ENCODE data around the gene BACH2. TPM values are rescaled to one million over a fixed set of nuclear protein-coding genes. Genes with fewer than 3 reads are reported as not detected.
"Not testable (repeated sequence)": the region's sequence is repeated elsewhere in the genome, so short reads cannot be mapped to it uniquely, and the experiment has no call there.

Gene BACH2
- polyA plus RNA-seq, 2 donors, result 0.24 to 0.26 TPM

GRCh38 chr6:90131125-90131524 is 165.5 kb downstream of the BACH2 start:
- Histone ChIP-seq H3K36me3 (ENCODE audit: control insufficient read depth in 2 of 2, insufficient read depth in 2 of 2, low read length in 1 of 2) (no peaks in the 10 kb centered on the region), H3K27me3 (ENCODE audit: control insufficient read depth in 1 of 2, insufficient read depth in 2 of 2, low read length in 2 of 2) (no peaks in the 10 kb centered on the region), H3K4me1 (ENCODE audit: control insufficient read depth in 2 of 2, insufficient read depth in 2 of 2, low read length in 1 of 2) (no peaks in the 10 kb centered on the region), H3K4me3 (ENCODE audit: low read depth in 1 of 2, low read length in 2 of 2) (no peak overlapping the region), H3K9me3 (ENCODE audit: control insufficient read depth in 2 of 2, insufficient read depth in 1 of 2, low read depth in 1 of 2, low read length in 1 of 2) (no peaks in the 10 kb centered on the region), H3K27ac (ENCODE audit: low read depth in 2 of 2, low read length in 1 of 2) (no peak overlapping the region)
- WGBS, 2 donors, result 77 to 82% methylated on average over 1 of the region's 1 CpG

- not testable (repeated sequence) for H3K4me1 ChIP-seq (ENCODE audit: control insufficient read depth in 2 of 2, insufficient read depth in 2 of 2, low read length in 1 of 2); H3K36me3 ChIP-seq (ENCODE audit: control insufficient read depth in 2 of 2, insufficient read depth in 2 of 2, low read length in 1 of 2); H3K27me3 ChIP-seq (ENCODE audit: control insufficient read depth in 1 of 2, insufficient read depth in 2 of 2, low read length in 2 of 2); H3K9me3 ChIP-seq (ENCODE audit: control insufficient read depth in 2 of 2, insufficient read depth in 1 of 2, low read depth in 1 of 2, low read length in 1 of 2); H3K27ac ChIP-seq (ENCODE audit: low read depth in 2 of 2, low read length in 1 of 2); H3K4me3 ChIP-seq (ENCODE audit: low read depth in 1 of 2, low read length in 2 of 2)
- 20 to 82% methylated on average over 1 to 2 of the region's 2 CpGs for WGBS, 2 donors
Measured at GRCh38 chr6:90128687-90129086, 168.0 kb downstream of the BACH2 start.

- Histone ChIP-seq H3K27ac (ENCODE audit: low read depth in 2 of 2, low read length in 1 of 2) (no peak overlapping the region), H3K27me3 (ENCODE audit: control insufficient read depth in 1 of 2, insufficient read depth in 2 of 2, low read length in 2 of 2) (no peaks in the 10 kb centered on the region), H3K36me3 (ENCODE audit: control insufficient read depth in 2 of 2, insufficient read depth in 2 of 2, low read length in 1 of 2) (no peaks in the 10 kb centered on the region), H3K4me3 (ENCODE audit: low read depth in 1 of 2, low read length in 2 of 2) (no peak overlapping the region), H3K9me3 (ENCODE audit: control insufficient read depth in 2 of 2, insufficient read depth in 1 of 2, low read depth in 1 of 2, low read length in 1 of 2) (no peaks in the 10 kb centered on the region), H3K4me1 (ENCODE audit: control insufficient read depth in 2 of 2, insufficient read depth in 2 of 2, low read length in 1 of 2) (no peaks in the 10 kb centered on the region)
- WGBS, 2 donors, result 74 to 90% methylated on average over 7 of the region's 7 CpGs
Measured at GRCh38 chr6:90127595-90127994, 169.0 kb downstream of the BACH2 start.

- no peaks in the 10 kb centered on the region for H3K9me3 ChIP-seq (ENCODE audit: control insufficient read depth in 2 of 2, insufficient read depth in 1 of 2, low read depth in 1 of 2, low read length in 1 of 2)
- 77 to 84% methylated on average over 4 of the region's 4 CpGs for WGBS, 2 donors
Measured at GRCh38 chr6:90126839-90127238, 169.8 kb downstream of the BACH2 start.

GRCh38 chr6:90126181-90126580 is 170.5 kb downstream of the BACH2 start:
- no peaks in the 10 kb centered on the region for H3K9me3 ChIP-seq (ENCODE audit: control insufficient read depth in 2 of 2, insufficient read depth in 1 of 2, low read depth in 1 of 2, low read length in 1 of 2)

More at GRCh38 chr6:90126839-90127238, 169.8 kb downstream of the BACH2 start:
- Histone ChIP-seq H3K36me3 (ENCODE audit: control insufficient read depth in 2 of 2, insufficient read depth in 2 of 2, low read length in 1 of 2) (no peaks in the 10 kb centered on the region), H3K27me3 (ENCODE audit: control insufficient read depth in 1 of 2, insufficient read depth in 2 of 2, low read length in 2 of 2) (no peaks in the 10 kb centered on the region), H3K4me3 (ENCODE audit: low read depth in 1 of 2, low read length in 2 of 2) (no peak overlapping the region), H3K27ac (ENCODE audit: low read depth in 2 of 2, low read length in 1 of 2) (no peak overlapping the region), H3K4me1 (ENCODE audit: control insufficient read depth in 2 of 2, insufficient read depth in 2 of 2, low read length in 1 of 2) (no peaks in the 10 kb centered on the region)

GRCh38 chr6:90124874-90125510 is 171.7 kb downstream of the BACH2 start:
- Histone ChIP-seq H3K4me1 (ENCODE audit: control insufficient read depth in 2 of 2, insufficient read depth in 2 of 2, low read length in 1 of 2) (no peaks in the 10 kb centered on the region), H3K4me3 (ENCODE audit: low read depth in 1 of 2, low read length in 2 of 2) (no peak overlapping the region), H3K27me3 (ENCODE audit: control insufficient read depth in 1 of 2, insufficient read depth in 2 of 2, low read length in 2 of 2) (no peaks in the 10 kb centered on the region), H3K27ac (ENCODE audit: low read depth in 2 of 2, low read length in 1 of 2) (no peak overlapping the region), H3K36me3 (ENCODE audit: control insufficient read depth in 2 of 2, insufficient read depth in 2 of 2, low read length in 1 of 2) (no peaks in the 10 kb centered on the region), H3K9me3 (ENCODE audit: control insufficient read depth in 2 of 2, insufficient read depth in 1 of 2, low read depth in 1 of 2, low read length in 1 of 2) (no peaks in the 10 kb centered on the region)
- 66 to 72% methylated on average over 5 of the region's 5 CpGs for WGBS, 2 donors

More at GRCh38 chr6:90126181-90126580, 170.5 kb downstream of the BACH2 start:
- Histone ChIP-seq H3K4me1 (ENCODE audit: control insufficient read depth in 2 of 2, insufficient read depth in 2 of 2, low read length in 1 of 2) (no peaks in the 10 kb centered on the region), H3K36me3 (ENCODE audit: control insufficient read depth in 2 of 2, insufficient read depth in 2 of 2, low read length in 1 of 2) (no peaks in the 10 kb centered on the region), H3K27ac (ENCODE audit: low read depth in 2 of 2, low read length in 1 of 2) (no peak overlapping the region), H3K4me3 (ENCODE audit: low read depth in 1 of 2, low read length in 2 of 2) (no peak overlapping the region), H3K27me3 (ENCODE audit: control insufficient read depth in 1 of 2, insufficient read depth in 2 of 2, low read length in 2 of 2) (no peaks in the 10 kb centered on the region)
- 49 to 51% methylated on average over 5 of the region's 5 CpGs for WGBS, 2 donors

- Histone ChIP-seq H3K4me3 (ENCODE audit: low read depth in 1 of 2, low read length in 2 of 2) (no peak overlapping the region), H3K4me1 (ENCODE audit: control insufficient read depth in 2 of 2, insufficient read depth in 2 of 2, low read length in 1 of 2) (no peaks in the 10 kb centered on the region), H3K27ac (ENCODE audit: low read depth in 2 of 2, low read length in 1 of 2) (no peak overlapping the region), H3K9me3 (ENCODE audit: control insufficient read depth in 2 of 2, insufficient read depth in 1 of 2, low read depth in 1 of 2, low read length in 1 of 2) (no peaks in the 10 kb centered on the region), H3K36me3 (ENCODE audit: control insufficient read depth in 2 of 2, insufficient read depth in 2 of 2, low read length in 1 of 2) (no peaks in the 10 kb centered on the region), H3K27me3 (ENCODE audit: control insufficient read depth in 1 of 2, insufficient read depth in 2 of 2, low read length in 2 of 2) (no peaks in the 10 kb centered on the region)
- WGBS, 2 donors, result 81 to 83% methylated on average over 7 of the region's 7 CpGs
Measured at GRCh38 chr6:90123831-90124230, 172.8 kb downstream of the BACH2 start.

GRCh38 chr6:90121982-90122381 is 174.7 kb downstream of the BACH2 start:
- Histone ChIP-seq H3K27me3 (ENCODE audit: control insufficient read depth in 1 of 2, insufficient read depth in 2 of 2, low read length in 2 of 2) (no peaks in the 10 kb centered on the region), H3K4me3 (ENCODE audit: low read depth in 1 of 2, low read length in 2 of 2) (no peak overlapping the region), H3K27ac (ENCODE audit: low read depth in 2 of 2, low read length in 1 of 2) (no peak overlapping the region), H3K36me3 (ENCODE audit: control insufficient read depth in 2 of 2, insufficient read depth in 2 of 2, low read length in 1 of 2) (no peaks in the 10 kb centered on the region), H3K9me3 (ENCODE audit: control insufficient read depth in 2 of 2, insufficient read depth in 1 of 2, low read depth in 1 of 2, low read length in 1 of 2) (no peaks in the 10 kb centered on the region), H3K4me1 (ENCODE audit: control insufficient read depth in 2 of 2, insufficient read depth in 2 of 2, low read length in 1 of 2) (no peaks in the 10 kb centered on the region)
- 42 to 52% methylated on average over 4 of the region's 4 CpGs for WGBS, 2 donors

GRCh38 chr6:90120327-90120726 is 176.3 kb downstream of the BACH2 start:
- 70 to 89% methylated on average over 2 of the region's 2 CpGs for WGBS, 2 donors
- Histone ChIP-seq H3K4me1 (ENCODE audit: control insufficient read depth in 2 of 2, insufficient read depth in 2 of 2, low read length in 1 of 2) (no peaks in the 10 kb centered on the region), H3K4me3 (ENCODE audit: low read depth in 1 of 2, low read length in 2 of 2) (no peak overlapping the region), H3K27me3 (ENCODE audit: control insufficient read depth in 1 of 2, insufficient read depth in 2 of 2, low read length in 2 of 2) (no peaks in the 10 kb centered on the region), H3K9me3 (ENCODE audit: control insufficient read depth in 2 of 2, insufficient read depth in 1 of 2, low read depth in 1 of 2, low read length in 1 of 2) (no peaks in the 10 kb centered on the region), H3K36me3 (ENCODE audit: control insufficient read depth in 2 of 2, insufficient read depth in 2 of 2, low read length in 1 of 2) (no peaks in the 10 kb centered on the region), H3K27ac (ENCODE audit: low read depth in 2 of 2, low read length in 1 of 2) (no peak overlapping the region)

GRCh38 chr6:90119618-90120017 is 177.0 kb downstream of the BACH2 start:
- Histone ChIP-seq H3K4me1 (ENCODE audit: control insufficient read depth in 2 of 2, insufficient read depth in 2 of 2, low read length in 1 of 2) (no peaks in the 10 kb centered on the region), H3K36me3 (ENCODE audit: control insufficient read depth in 2 of 2, insufficient read depth in 2 of 2, low read length in 1 of 2) (no peaks in the 10 kb centered on the region), H3K9me3 (ENCODE audit: control insufficient read depth in 2 of 2, insufficient read depth in 1 of 2, low read depth in 1 of 2, low read length in 1 of 2) (no peaks in the 10 kb centered on the region), H3K4me3 (ENCODE audit: low read depth in 1 of 2, low read length in 2 of 2) (no peak overlapping the region), H3K27me3 (ENCODE audit: control insufficient read depth in 1 of 2, insufficient read depth in 2 of 2, low read length in 2 of 2) (no peaks in the 10 kb centered on the region), H3K27ac (ENCODE audit: low read depth in 2 of 2, low read length in 1 of 2) (no peak overlapping the region)
- WGBS, 2 donors, result 88 to 93% methylated on average over 3 of the region's 3 CpGs

Data from esophagus (tissue), 2 donors.